ENCODE results near the gene LHX6.
A peak's percentile ranks its signal among the peaks of the same experiment; 100 is the strongest.

LHX6 gene

DNA sequence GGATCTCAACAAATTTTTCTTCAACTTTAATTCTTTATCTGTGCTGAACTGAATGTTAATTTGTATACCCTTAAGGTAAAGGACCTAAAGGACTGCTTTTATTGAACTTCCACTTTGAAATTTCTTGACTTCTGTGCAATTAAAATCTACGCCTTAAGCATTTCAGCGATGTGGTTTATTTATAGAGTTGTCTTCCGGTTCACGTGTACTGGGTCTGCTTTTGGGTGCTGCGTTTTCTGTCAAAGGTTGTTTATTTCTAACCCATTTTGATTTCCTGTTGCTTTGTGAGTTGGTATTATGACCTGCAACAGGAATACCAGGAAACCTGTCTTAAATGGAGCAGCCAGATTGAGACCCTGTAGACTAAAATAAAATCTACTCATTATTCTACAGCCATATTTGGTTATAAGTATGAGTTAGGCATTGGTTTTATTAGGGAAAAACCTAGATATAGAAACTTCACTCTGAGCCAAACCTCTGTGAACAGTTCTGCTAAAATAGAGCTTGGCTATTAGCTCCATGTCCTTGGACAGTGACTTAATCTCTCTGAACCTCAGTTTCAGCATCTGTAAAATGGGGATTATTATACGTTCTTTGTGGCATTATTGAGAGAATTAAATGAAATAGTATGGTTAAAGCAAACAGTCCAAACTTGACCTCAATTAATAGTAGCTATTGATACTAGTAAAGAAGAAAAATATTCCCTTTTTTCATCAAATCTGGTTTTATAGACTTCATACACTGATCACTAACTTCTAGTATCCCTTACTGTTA is 39.5 kb upstream of the LHX6 start:
- Histone ChIP-seq H2BK5ac (ENCODE audit: low read depth, low read length, poor library complexity, severe bottlenecking) (no peak overlapping the region), H3K9ac (ENCODE audit: low read length) (no peak overlapping the region), H3K18ac (ENCODE audit: low read depth in 1 of 2, low read length in 2 of 2) (no peak overlapping the region), H4K91ac (ENCODE audit: low read length) (no peak overlapping the region), H3K14ac (ENCODE audit: low read length in 2 of 2) (no peak overlapping the region), H3K36me3 (ENCODE audit: control insufficient read depth in 1 of 2, insufficient read depth in 2 of 2, low read depth in 1 of 2, low read length in 2 of 2) (peaks cover 3 to 29% of the 10 kb centered on the region in 2 experiments), H3K9me3 (ENCODE audit: control insufficient read depth, low read length) (no peaks in the 10 kb centered on the region), H3K23ac (ENCODE audit: low read length in 2 of 2) (no peak overlapping the region), H2AFZ (ENCODE audit: low read depth, low read length) (no peak overlapping the region), H2AK5ac (ENCODE audit: low read length, severe bottlenecking) (no peak overlapping the region), H3K4ac (ENCODE audit: low read depth in 1 of 2, low read length in 2 of 2) (no peak overlapping the region), H2BK15ac (ENCODE audit: low read depth, poor library complexity, severe bottlenecking) (no peak overlapping the region), H3K79me1 (replicated peaks; ENCODE audit: low read length, poor library complexity, severe bottlenecking) (peaks cover 19% of the 10 kb centered on the region), H3K27ac (ENCODE audit: low read length, poor library complexity, severe bottlenecking) (no peak overlapping the region), H3K4me2 (ENCODE audit: low read length, poor library complexity, severe bottlenecking) (no peak overlapping the region), H3K27me3 (ENCODE audit: control insufficient read depth in 1 of 2, insufficient read depth in 1 of 2, low read length in 2 of 2) (no peaks in the 10 kb centered on the region), H3K4me3 (ENCODE audit: insufficient read depth in 1 of 2, low read depth in 1 of 2, low read length in 2 of 2) (no peak overlapping the region), H2BK12ac (ENCODE audit: low read length in 2 of 2) (no peak overlapping the region), H4K8ac (ENCODE audit: low read length) (no peak overlapping the region), H2BK120ac (ENCODE audit: low read depth, low read length) (no peak overlapping the region), H3K4me1 (ENCODE audit: control insufficient read depth, insufficient read depth, low read depth, low read length) (no peaks in the 10 kb centered on the region)
- no peak for DNase-seq
- WGBS: 90% methylated on average over 5 of the region's 6 CpGs

GRCh38 chr9:122265149-122265915 is 36.6 kb upstream of the LHX6 start:
- DNase-seq: peak; percentile 63
- no peak overlapping the region for H3K27ac ChIP-seq (ENCODE audit: low read length, poor library complexity, severe bottlenecking)
- peak overlapping the region; percentile 92 for H2AFZ ChIP-seq (ENCODE audit: low read depth, low read length)
- no peak overlapping the region for H2AK5ac ChIP-seq (ENCODE audit: low read length, severe bottlenecking)
- no peak overlapping the region for H2BK12ac ChIP-seq (ENCODE audit: low read length in 2 of 2)
- H3K79me1 ChIP-seq (replicated peaks; ENCODE audit: low read length, poor library complexity, severe bottlenecking): peaks cover 20% of the 10 kb centered on the region
- no peak overlapping the region for H2BK120ac ChIP-seq (ENCODE audit: low read depth, low read length)
- H2BK5ac ChIP-seq (ENCODE audit: low read depth, low read length, poor library complexity, severe bottlenecking): peak overlapping the region; percentile 14
- peak overlapping the region in 1 of 2 experiments; percentile 92 for H3K4ac ChIP-seq (ENCODE audit: low read depth in 1 of 2, low read length in 2 of 2)
- no peak overlapping the region for H4K91ac ChIP-seq (ENCODE audit: low read length)
- no peaks in the 10 kb centered on the region for H3K4me1 ChIP-seq (ENCODE audit: control insufficient read depth, insufficient read depth, low read depth, low read length)
- H3K9me3 ChIP-seq (ENCODE audit: control insufficient read depth, low read length): no peaks in the 10 kb centered on the region
- peak overlapping the region; percentile 69 for H3K4me2 ChIP-seq (ENCODE audit: low read length, poor library complexity, severe bottlenecking)
- H3K18ac ChIP-seq (ENCODE audit: low read depth in 1 of 2, low read length in 2 of 2): peak overlapping the region in 1 of 2 experiments; percentile 100
- H4K8ac ChIP-seq (ENCODE audit: low read length): no peak overlapping the region
- peaks cover 3 to 12% of the 10 kb centered on the region in 2 experiments for H3K36me3 ChIP-seq (ENCODE audit: control insufficient read depth in 1 of 2, insufficient read depth in 2 of 2, low read depth in 1 of 2, low read length in 2 of 2)
- WGBS: 18% methylated on average over 14 of the region's 17 CpGs
- H3K4me3 ChIP-seq (ENCODE audit: insufficient read depth in 1 of 2, low read depth in 1 of 2, low read length in 2 of 2): peak overlapping the region; percentile 88 to 95
- no peak overlapping the region for H3K14ac ChIP-seq (ENCODE audit: low read length in 2 of 2)
- no peak overlapping the region for H2BK15ac ChIP-seq (ENCODE audit: low read depth, poor library complexity, severe bottlenecking)
- H3K23ac ChIP-seq (ENCODE audit: low read length in 2 of 2): no peak overlapping the region
- H3K9ac ChIP-seq (ENCODE audit: low read length): peak overlapping the region; percentile 95
- no peaks in the 10 kb centered on the region for H3K27me3 ChIP-seq (ENCODE audit: control insufficient read depth in 1 of 2, insufficient read depth in 1 of 2, low read length in 2 of 2)

- H3K18ac ChIP-seq (ENCODE audit: low read depth in 1 of 2, low read length in 2 of 2): peak within 1 kb of the TSS; percentile 94 to 100
- under 1% methylated on average over 60 of the region's 60 CpGs for WGBS
Observed at GRCh38 chr9:122264360-122265148, 35.8 kb upstream of the LHX6 start, which contains the start of the genes MRRF and RBM18. Gene MRRF (plus strand): TSS chr9:122264882. CDS start chr9:122270892, 6,010 bp downstream. Gene RBM18 (minus strand): TSS chr9:122264840. CDS start chr9:122261492, 3,348 bp downstream.

More at GRCh38 chr9:122264360-122265148, 35.8 kb upstream of the LHX6 start, which contains the start of the genes MRRF and RBM18:
- Histone ChIP-seq H3K79me1 (replicated peaks; ENCODE audit: low read length, poor library complexity, severe bottlenecking) (peaks cover 23% of the 10 kb centered on the region), H2BK15ac (ENCODE audit: low read depth, poor library complexity, severe bottlenecking) (peak within 1 kb of the TSS; percentile 77), H2AK5ac (ENCODE audit: low read length, severe bottlenecking) (no peak within 1 kb of the TSS), H3K4me1 (ENCODE audit: control insufficient read depth, insufficient read depth, low read depth, low read length) (no peaks in the 10 kb centered on the region), H3K4me2 (ENCODE audit: low read length, poor library complexity, severe bottlenecking) (peak within 1 kb of the TSS; percentile 80), H3K36me3 (ENCODE audit: control insufficient read depth in 1 of 2, insufficient read depth in 2 of 2, low read depth in 1 of 2, low read length in 2 of 2) (peaks cover 9 to 19% of the 10 kb centered on the region in 2 experiments), H3K9me3 (ENCODE audit: control insufficient read depth, low read length) (no peaks in the 10 kb centered on the region), H4K91ac (ENCODE audit: low read length) (peak within 1 kb of the TSS; percentile 91), H3K14ac (ENCODE audit: low read length in 2 of 2) (peak within 1 kb of the TSS in 1 of 2 experiments; percentile 100), H4K8ac (ENCODE audit: low read length) (peak within 1 kb of the TSS; percentile 86), H3K4me3 (ENCODE audit: insufficient read depth in 1 of 2, low read depth in 1 of 2, low read length in 2 of 2) (peak within 1 kb of the TSS; percentile 88 to 95), H2BK12ac (ENCODE audit: low read length in 2 of 2) (no peak within 1 kb of the TSS), H2BK120ac (ENCODE audit: low read depth, low read length) (no peak within 1 kb of the TSS), H3K9ac (ENCODE audit: low read length) (peak within 1 kb of the TSS; percentile 95), H3K4ac (ENCODE audit: low read depth in 1 of 2, low read length in 2 of 2) (peak within 1 kb of the TSS; percentile 92 to 95), H3K27me3 (ENCODE audit: control insufficient read depth in 1 of 2, insufficient read depth in 1 of 2, low read length in 2 of 2) (no peaks in the 10 kb centered on the region), H3K27ac (ENCODE audit: low read length, poor library complexity, severe bottlenecking) (peak within 1 kb of the TSS; percentile 80), H2AFZ (ENCODE audit: low read depth, low read length) (peak within 1 kb of the TSS; percentile 94), H2BK5ac (ENCODE audit: low read depth, low read length, poor library complexity, severe bottlenecking) (peak within 1 kb of the TSS; percentile 73), H3K23ac (ENCODE audit: low read length in 2 of 2) (peak within 1 kb of the TSS in 1 of 2 experiments; percentile 96)
- peak; percentile 95 for DNase-seq
